MM.1S (cell line): ENCODE measurements around the gene APH1B.

ENCODE experiments used
- CTCF ChIP-seq: fragments of 300-600 bp; sonication (generic); IDR thresholded peaks from 2 replicates; pipeline ENCODE4 v1.5.1; 2016; ENCODE audit warnings: antibody characterized with exemption, low read length, mixed read lengths
- EZH2 ChIP-seq: fragments of 300-600 bp; sonication (generic); optimal IDR thresholded peaks from 2 replicates; pipeline ENCODE3; 2017; ENCODE audit warnings: low read depth, mild to moderate bottlenecking, antibody characterized with exemption, low read length, mixed read lengths

DNA sequence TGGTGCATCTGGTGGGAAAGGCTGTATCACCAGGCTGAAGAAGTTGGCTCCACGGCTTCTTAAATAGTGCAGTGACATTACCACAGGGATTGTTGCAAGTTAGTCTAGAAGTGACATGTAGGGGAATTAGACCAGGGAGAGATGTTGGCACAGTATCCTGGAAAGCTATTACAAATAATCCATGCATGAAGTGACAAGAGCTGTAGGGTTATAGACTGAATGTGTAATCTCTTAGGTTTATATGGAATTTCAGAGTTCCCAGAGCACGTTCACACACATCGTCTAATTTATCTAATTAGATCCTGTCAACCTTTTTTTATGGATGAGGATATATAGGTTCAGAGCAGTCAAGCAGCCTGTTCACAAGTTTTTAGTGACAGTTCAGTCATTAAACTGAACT is 37.3 kb upstream of the APH1B start:
- TF ChIP-seq CTCF (no peak), EZH2 (no peak)
